Stomach smooth muscle (tissue), 2 donors: ENCODE measurements around the gene VPS8.
"Not testable (repeated sequence)": the region's sequence is repeated elsewhere in the genome, so short reads cannot be mapped to it uniquely, and the experiment has no call there.

Experiments
- H3K27ac ChIP-seq: one replicate; pipeline ENCODE4 v1.7.0; 2013; ENCODE audit warnings: mild to moderate bottlenecking, low read length, inconsistent platforms
- H3K27me3 ChIP-seq, 2 donors: one replicate each; pipeline ENCODE4 v1.7.0; 2013; ENCODE audit warnings: low read length in 2 of 2; ENCODE audit not compliant: insufficient read depth in 2 of 2, control insufficient read depth in 1 of 2
- H3K36me3 ChIP-seq, 2 donors: one replicate each; pipeline ENCODE4 v1.7.0; 2013; ENCODE audit warnings: low read length in 2 of 2; ENCODE audit not compliant: control insufficient read depth in 2 of 2, insufficient read depth in 2 of 2
- H3K4me1 ChIP-seq: one replicate; pipeline ENCODE4 v1.7.0; 2013; ENCODE audit warnings: low read length; ENCODE audit not compliant: control insufficient read depth, insufficient read depth
- H3K4me3 ChIP-seq, 2 donors: one replicate each; pipeline ENCODE4 v1.7.0; 2013; ENCODE audit warnings: low read length in 2 of 2
- H3K9ac ChIP-seq, 2 donors: one replicate each; pipeline ENCODE4 v1.7.0; 2013; ENCODE audit warnings: low read length in 2 of 2, mild to moderate bottlenecking in 1 of 2
- H3K9me3 ChIP-seq, 2 donors: one replicate each; pipeline ENCODE4 v1.7.0; 2013; ENCODE audit warnings: low read length in 2 of 2; ENCODE audit not compliant: control insufficient read depth in 2 of 2
- donor health status: healthy.
- donor health status: Pancreatic carcinoma.

The VPS8 gene

GRCh38 chr3:184950816-184951215 is 138.8 kb downstream of the VPS8 start:
- not testable (repeated sequence) for H3K4me3 ChIP-seq, H3K4me1 ChIP-seq, H3K9me3 ChIP-seq

GRCh38 chr3:184952671-184953070 is 140.7 kb downstream of the VPS8 start:
- H3K27ac ChIP-seq, result no peak overlapping the region
- H3K36me3 ChIP-seq, result peaks cover 3 to 6% of the 10 kb centered on the region in 2 donors
- no peak overlapping the region for H3K4me3 ChIP-seq
- no peaks in the 10 kb centered on the region for H3K9me3 ChIP-seq
- H3K9ac ChIP-seq, result no peak overlapping the region
- no peaks in the 10 kb centered on the region for H3K27me3 ChIP-seq
- no peaks in the 10 kb centered on the region for H3K4me1 ChIP-seq

More at GRCh38 chr3:184950816-184951215, 138.8 kb downstream of the VPS8 start:
- H3K27ac ChIP-seq, H3K27me3 ChIP-seq, H3K36me3 ChIP-seq, H3K9ac ChIP-seq: not testable (repeated sequence)

GRCh38 chr3:184953401-184953800 is 141.4 kb downstream of the VPS8 start:
- H3K27ac ChIP-seq, result no peak overlapping the region
- no peaks in the 10 kb centered on the region for H3K9me3 ChIP-seq
- H3K36me3 ChIP-seq, result peaks cover 3 to 8% of the 10 kb centered on the region in 2 donors
- H3K4me1 ChIP-seq, result no peaks in the 10 kb centered on the region
- no peaks in the 10 kb centered on the region for H3K27me3 ChIP-seq
- no peak overlapping the region for H3K9ac ChIP-seq
- no peak overlapping the region for H3K4me3 ChIP-seq

GRCh38 chr3:184954251-184954650 is 142.3 kb downstream of the VPS8 start:
- no peak overlapping the region for H3K9ac ChIP-seq
- H3K4me1 ChIP-seq, result no peaks in the 10 kb centered on the region
- no peaks in the 10 kb centered on the region for H3K27me3 ChIP-seq
- no peaks in the 10 kb centered on the region for H3K9me3 ChIP-seq
- H3K36me3 ChIP-seq, result peaks cover 7 to 8% of the 10 kb centered on the region in 2 donors
- no peak overlapping the region for H3K27ac ChIP-seq
- H3K4me3 ChIP-seq, result no peak overlapping the region

- not testable (repeated sequence) for H3K4me3 ChIP-seq, H3K4me1 ChIP-seq, H3K27me3 ChIP-seq, H3K9ac ChIP-seq, H3K9me3 ChIP-seq, H3K27ac ChIP-seq, H3K36me3 ChIP-seq
Measured at GRCh38 chr3:184954851-184955250, 142.9 kb downstream of the VPS8 start.

GRCh38 chr3:184965639-184966430 is 153.9 kb downstream of the VPS8 start:
- Histone ChIP-seq H3K4me1 (no peaks in the 10 kb centered on the region), H3K4me3 (no peak overlapping the region), H3K36me3 (peaks cover 0 to 13% of the 10 kb centered on the region in 2 donors), H3K27me3 (no peaks in the 10 kb centered on the region), H3K9ac (no peak overlapping the region), H3K27ac (no peak overlapping the region), H3K9me3 (no peaks in the 10 kb centered on the region)

GRCh38 chr3:184968115-184968514 is 156.1 kb downstream of the VPS8 start:
- peaks cover 0 to 15% of the 10 kb centered on the region in 2 donors for H3K36me3 ChIP-seq
- H3K4me3 ChIP-seq, result no peak overlapping the region
- H3K27me3 ChIP-seq, result no peaks in the 10 kb centered on the region
- no peak overlapping the region for H3K27ac ChIP-seq
- no peak overlapping the region for H3K9ac ChIP-seq
- H3K9me3 ChIP-seq, result no peaks in the 10 kb centered on the region
- H3K4me1 ChIP-seq, result no peaks in the 10 kb centered on the region

- Histone ChIP-seq H3K9ac (no peak overlapping the region), H3K36me3 (peaks cover 3 to 15% of the 10 kb centered on the region in 2 donors), H3K27ac (no peak overlapping the region), H3K4me1 (no peaks in the 10 kb centered on the region), H3K27me3 (no peaks in the 10 kb centered on the region), H3K4me3 (no peak overlapping the region), H3K9me3 (no peaks in the 10 kb centered on the region)
Measured at GRCh38 chr3:184970186-184970585, 158.2 kb downstream of the VPS8 start.

- Histone ChIP-seq H3K36me3 (peaks cover 0 to 3% of the 10 kb centered on the region in 2 donors), H3K27me3 (no peaks in the 10 kb centered on the region), H3K9ac (no peak overlapping the region), H3K4me3 (no peak overlapping the region), H3K4me1 (no peaks in the 10 kb centered on the region), H3K27ac (no peak overlapping the region), H3K9me3 (no peaks in the 10 kb centered on the region)
Measured at GRCh38 chr3:184977796-184978195, 165.8 kb downstream of the VPS8 start.

- Histone ChIP-seq H3K9ac (no peak overlapping the region), H3K27me3 (no peaks in the 10 kb centered on the region), H3K9me3 (no peaks in the 10 kb centered on the region), H3K4me3 (no peak overlapping the region), H3K36me3 (no peaks in the 10 kb centered on the region), H3K27ac (no peak overlapping the region), H3K4me1 (no peaks in the 10 kb centered on the region)
Measured at GRCh38 chr3:184981071-184981470, 169.1 kb downstream of the VPS8 start.

- Histone ChIP-seq H3K4me3 (no peak overlapping the region), H3K4me1 (no peaks in the 10 kb centered on the region), H3K9me3 (no peaks in the 10 kb centered on the region), H3K27ac (no peak overlapping the region), H3K9ac (no peak overlapping the region), H3K36me3 (peaks cover 0 to 4% of the 10 kb centered on the region in 2 donors), H3K27me3 (no peaks in the 10 kb centered on the region)
Measured at GRCh38 chr3:184982076-184982475, 170.1 kb downstream of the VPS8 start.
